ENCODE data around the gene PCIF1. TPM values are rescaled to one million over a fixed set of nuclear protein-coding genes. Genes with fewer than 3 reads are reported as not detected.

The PCIF1 gene
- total RNA-seq, 1 donor from 2014 or later, result 55.7 TPM

- intact Hi-C loops (cut with micrococcal nuclease), result no loop called here
- H3K4me3 Mint-ChIP-seq, result no peak overlapping the region
- DNase-seq (no peak), ATAC-seq (ENCODE audit: low read depth) (no peak)
- H3K27me3 Mint-ChIP-seq, result no peaks in the 10 kb centered on the region
- H3K9me3 Mint-ChIP-seq, result no peaks in the 10 kb centered on the region
- peaks cover 22% of the 10 kb centered on the region for H3K4me1 Mint-ChIP-seq
- TF ChIP-seq, protein P1, sequence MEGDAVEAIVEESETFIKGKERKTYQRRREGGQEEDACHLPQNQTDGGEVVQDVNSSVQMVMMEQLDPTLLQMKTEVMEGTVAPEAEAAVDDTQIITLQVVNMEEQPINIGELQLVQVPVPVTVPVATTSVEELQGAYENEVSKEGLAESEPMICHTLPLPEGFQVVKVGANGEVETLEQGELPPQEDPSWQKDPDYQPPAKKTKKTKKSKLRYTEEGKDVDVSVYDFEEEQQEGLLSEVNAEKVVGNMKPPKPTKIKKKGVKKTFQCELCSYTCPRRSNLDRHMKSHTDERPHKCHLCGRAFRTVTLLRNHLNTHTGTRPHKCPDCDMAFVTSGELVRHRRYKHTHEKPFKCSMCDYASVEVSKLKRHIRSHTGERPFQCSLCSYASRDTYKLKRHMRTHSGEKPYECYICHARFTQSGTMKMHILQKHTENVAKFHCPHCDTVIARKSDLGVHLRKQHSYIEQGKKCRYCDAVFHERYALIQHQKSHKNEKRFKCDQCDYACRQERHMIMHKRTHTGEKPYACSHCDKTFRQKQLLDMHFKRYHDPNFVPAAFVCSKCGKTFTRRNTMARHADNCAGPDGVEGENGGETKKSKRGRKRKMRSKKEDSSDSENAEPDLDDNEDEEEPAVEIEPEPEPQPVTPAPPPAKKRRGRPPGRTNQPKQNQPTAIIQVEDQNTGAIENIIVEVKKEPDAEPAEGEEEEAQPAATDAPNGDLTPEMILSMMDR (IDR thresholded peaks at IDR 0.05), result no peak
- ChIA-PET CTCF (no interaction called here), POLR2A (interaction anchor here (0.6 kb wide), 1 partner anchor 29 kb away, joined by 4 read pairs; no protein-coding TSS in a partner anchor)
- peaks cover 70% of the 10 kb centered on the region for H3K36me3 Mint-ChIP-seq (ENCODE audit: low read depth)
- no peak overlapping the region for H3K27ac Mint-ChIP-seq
These were observed 5.6 kb downstream of the PCIF1 start for GRCh38 chr20:45940053-45940452.

GRCh38 chr20:45940469-45940868 is 6.0 kb downstream of the PCIF1 start:
- DNase-seq (no peak), ATAC-seq (ENCODE audit: low read depth) (no peak)
- intact Hi-C loops (cut with micrococcal nuclease), result no loop called here
- no peak overlapping the region for H3K4me3 Mint-ChIP-seq
- POLR2A ChIA-PET, result interaction anchor here (0.5 to 0.6 kb wide), 2 partner anchors 30 to 68 kb away, joined by 4 to 6 read pairs; no protein-coding TSS in a partner anchor
- no peaks in the 10 kb centered on the region for H3K9me3 Mint-ChIP-seq
- peaks cover 71% of the 10 kb centered on the region for H3K36me3 Mint-ChIP-seq (ENCODE audit: low read depth)
- peaks cover 19% of the 10 kb centered on the region for H3K4me1 Mint-ChIP-seq
- H3K27me3 Mint-ChIP-seq, result no peaks in the 10 kb centered on the region
- CTCF ChIA-PET, result no interaction called here
- H3K27ac Mint-ChIP-seq, result no peak overlapping the region
- TF ChIP-seq, protein P1 (IDR thresholded peaks at IDR 0.05), result no peak

GRCh38 chr20:45943613-45944012 is 9.1 kb downstream of the PCIF1 start:
- no peaks in the 10 kb centered on the region for H3K27me3 Mint-ChIP-seq
- CTCF ChIA-PET, result no interaction called here
- TF ChIP-seq, protein P1 (IDR thresholded peaks at IDR 0.05), result no peak
- intact Hi-C loops (cut with micrococcal nuclease), result no loop called here
- no peak overlapping the region for H3K4me3 Mint-ChIP-seq
- DNase-seq, result no peak
- POLR2A ChIA-PET, result no interaction called here
- H3K4me1 Mint-ChIP-seq, result peaks cover 4% of the 10 kb centered on the region
- H3K27ac Mint-ChIP-seq, result no peak overlapping the region
- no peaks in the 10 kb centered on the region for H3K9me3 Mint-ChIP-seq
- H3K36me3 Mint-ChIP-seq (ENCODE audit: low read depth), result peaks cover 81% of the 10 kb centered on the region
- ATAC-seq (ENCODE audit: low read depth), result no peak

DNA sequence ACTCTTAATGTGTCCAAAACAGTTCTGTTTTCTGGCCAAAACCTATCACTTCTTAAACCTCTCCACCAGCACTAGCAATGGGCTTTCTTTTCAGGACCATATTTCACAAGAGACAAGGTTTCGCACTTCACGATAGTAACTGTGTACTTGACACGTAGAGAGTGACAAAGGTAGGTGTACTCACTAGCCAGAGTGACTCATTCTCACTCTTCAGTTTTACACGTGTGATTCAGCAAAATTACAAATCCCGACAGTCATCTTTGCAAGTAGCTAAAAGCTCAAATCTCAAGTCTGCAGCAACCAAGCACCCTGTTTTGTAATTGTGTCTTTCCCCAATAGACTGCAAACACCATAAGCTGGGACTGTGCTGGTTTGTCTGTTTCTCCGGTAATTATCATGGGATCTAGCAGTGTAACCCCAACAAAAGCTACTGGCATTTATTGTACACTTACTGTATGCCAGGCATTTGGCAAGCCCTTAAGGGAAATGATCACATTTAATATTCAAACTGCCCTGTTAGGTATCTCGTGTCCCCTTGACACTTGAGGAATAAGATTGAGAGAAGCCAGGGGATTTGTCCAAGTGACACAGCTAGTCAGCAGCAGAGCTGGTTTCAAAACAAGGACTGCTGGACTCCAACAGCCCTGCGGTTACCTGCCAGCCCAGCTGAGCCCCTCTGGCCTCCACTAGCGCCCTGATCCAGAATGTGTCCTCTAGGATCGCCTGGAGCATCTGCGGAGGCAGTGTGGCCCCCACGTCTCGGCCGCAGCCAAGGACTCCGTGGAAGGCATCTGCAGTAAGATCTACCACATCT is 9.9 kb downstream of the PCIF1 start:
- peaks cover 4% of the 10 kb centered on the region for H3K4me1 Mint-ChIP-seq
- intact Hi-C loops (cut with micrococcal nuclease), result no loop called here
- ATAC-seq (ENCODE audit: low read depth) (no peak), DNase-seq (no peak)
- H3K9me3 Mint-ChIP-seq, result no peaks in the 10 kb centered on the region
- H3K36me3 Mint-ChIP-seq (ENCODE audit: low read depth), result peaks cover 81% of the 10 kb centered on the region
- H3K27ac Mint-ChIP-seq, result no peak overlapping the region
- CTCF ChIA-PET, result interaction anchor here (0.7 to 1.0 kb wide), 2 partner anchors 8 to 25 kb away, joined by 3 read pairs; no protein-coding TSS in a partner anchor
- no peaks in the 10 kb centered on the region for H3K27me3 Mint-ChIP-seq
- no peak overlapping the region for H3K4me3 Mint-ChIP-seq
- TF ChIP-seq, protein P1 (IDR thresholded peaks at IDR 0.05), result no peak
- POLR2A ChIA-PET, result no interaction called here

DNA sequence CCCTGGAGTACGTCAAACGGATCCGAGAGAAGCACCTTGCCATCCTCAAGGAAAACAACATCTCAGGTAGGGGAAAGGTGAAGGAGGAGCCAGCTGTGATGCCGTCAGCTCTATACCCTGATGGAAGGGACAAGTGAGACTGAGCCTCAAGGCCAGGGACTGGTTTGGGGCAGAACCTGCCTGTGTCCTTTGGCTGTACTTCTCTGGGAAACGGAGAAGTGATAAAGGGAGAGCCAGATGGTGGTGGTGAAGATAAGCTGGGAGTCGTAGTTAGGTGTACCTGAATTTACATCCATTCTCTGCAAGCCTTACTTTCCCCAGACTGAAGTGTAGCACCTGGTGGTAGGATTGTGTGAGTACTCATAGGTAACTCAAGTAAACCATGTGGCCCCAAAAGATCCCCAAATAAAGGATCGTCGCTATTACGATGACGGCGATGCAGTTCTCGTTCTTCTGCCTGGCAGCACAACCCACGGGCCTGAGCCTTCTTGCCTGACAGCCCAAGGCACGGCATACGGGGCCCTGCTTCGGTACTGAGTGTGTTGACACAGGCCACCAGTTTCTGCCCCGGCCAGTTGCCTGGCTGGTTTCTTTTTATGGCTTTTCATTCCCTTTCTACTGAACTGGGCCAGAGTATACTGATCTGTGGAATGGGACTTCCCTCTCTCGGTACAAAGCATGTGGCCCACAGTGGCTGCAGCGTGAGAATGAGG is 10.6 kb downstream of the PCIF1 start:
- DNase-seq (no peak), ATAC-seq (ENCODE audit: low read depth) (no peak)
- Mint-ChIP-seq H3K4me3 (no peak overlapping the region), H3K4me1 (peaks cover 4% of the 10 kb centered on the region), H3K27me3 (no peaks in the 10 kb centered on the region), H3K27ac (no peak overlapping the region), H3K36me3 (ENCODE audit: low read depth) (peaks cover 80% of the 10 kb centered on the region), H3K9me3 (no peaks in the 10 kb centered on the region)
- TF ChIP-seq, protein P1 (IDR thresholded peaks at IDR 0.05), result no peak
- POLR2A ChIA-PET, result interaction anchor here (6.3 kb wide), 1 partner anchor 9 kb away, joined by 55 read pairs; the partner anchor contains the start of gene PCIF1
- intact Hi-C loops (cut with micrococcal nuclease), result no loop called here
- CTCF ChIA-PET, result interaction anchor here (1.0 kb wide), 1 partner anchor 25 kb away, joined by 3 read pairs; no protein-coding TSS in a partner anchor
